Fibroblast of villous mesenchyme (primary cell): ENCODE results near the gene MRPL41. TPM values are rescaled to one million over a fixed set of nuclear protein-coding genes. Genes with fewer than 3 reads are reported as not detected.

ENCODE experiments used
- DNase-seq: peaks from one replicate; pipeline ENCODE4 v3.0.0-alpha.2; 2010; ENCODE audit warnings: low read depth
- H3K4me3 ChIP-seq: 2 replicates; pipeline ENCODE4 v1.5.1; 2011; ENCODE audit warnings: low read depth, mild to moderate bottlenecking, low read length
- total RNA-seq: library from RNA; depleted of rRNA; stranded (reverse); fragments of >200 nt; gene quantifications from 2 replicates; pipeline ENCODE4 v1.2.3, GENCODE V29; 2012
- TF ChIP-seq, protein P1 (sequence below): IDR thresholded peaks from 2 replicates; pipeline ENCODE4 v1.5.1; 2012; ENCODE audit warnings: low read depth, mild to moderate bottlenecking, low read length; ENCODE audit not compliant: insufficient read depth

The MRPL41 gene
- total RNA-seq, 1 donor: 41.5 TPM

DNA sequence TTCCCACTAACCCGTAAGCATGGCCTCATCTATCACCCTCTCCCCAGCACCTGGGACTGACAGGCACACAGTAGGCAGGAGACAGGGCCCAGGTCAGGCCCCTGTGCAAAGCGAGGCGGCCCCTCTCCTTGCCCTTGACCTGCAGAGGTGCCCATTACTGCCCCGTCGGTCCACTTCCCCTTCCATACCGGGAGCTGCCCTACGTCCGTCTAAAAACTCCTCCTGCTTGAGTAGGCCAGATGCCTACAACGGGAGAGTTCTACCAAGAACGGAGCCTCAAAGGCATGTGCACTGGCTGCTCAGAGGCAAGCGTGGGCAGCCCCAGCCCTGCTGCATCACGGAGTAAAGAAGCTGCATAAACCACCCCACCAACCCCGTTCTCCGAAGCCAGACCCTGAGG is 31.7 kb downstream of the MRPL41 start:
- TF ChIP-seq, protein P1, sequence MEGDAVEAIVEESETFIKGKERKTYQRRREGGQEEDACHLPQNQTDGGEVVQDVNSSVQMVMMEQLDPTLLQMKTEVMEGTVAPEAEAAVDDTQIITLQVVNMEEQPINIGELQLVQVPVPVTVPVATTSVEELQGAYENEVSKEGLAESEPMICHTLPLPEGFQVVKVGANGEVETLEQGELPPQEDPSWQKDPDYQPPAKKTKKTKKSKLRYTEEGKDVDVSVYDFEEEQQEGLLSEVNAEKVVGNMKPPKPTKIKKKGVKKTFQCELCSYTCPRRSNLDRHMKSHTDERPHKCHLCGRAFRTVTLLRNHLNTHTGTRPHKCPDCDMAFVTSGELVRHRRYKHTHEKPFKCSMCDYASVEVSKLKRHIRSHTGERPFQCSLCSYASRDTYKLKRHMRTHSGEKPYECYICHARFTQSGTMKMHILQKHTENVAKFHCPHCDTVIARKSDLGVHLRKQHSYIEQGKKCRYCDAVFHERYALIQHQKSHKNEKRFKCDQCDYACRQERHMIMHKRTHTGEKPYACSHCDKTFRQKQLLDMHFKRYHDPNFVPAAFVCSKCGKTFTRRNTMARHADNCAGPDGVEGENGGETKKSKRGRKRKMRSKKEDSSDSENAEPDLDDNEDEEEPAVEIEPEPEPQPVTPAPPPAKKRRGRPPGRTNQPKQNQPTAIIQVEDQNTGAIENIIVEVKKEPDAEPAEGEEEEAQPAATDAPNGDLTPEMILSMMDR: no peak
- no peak overlapping the region for H3K4me3 ChIP-seq
- no peak for DNase-seq

DNA sequence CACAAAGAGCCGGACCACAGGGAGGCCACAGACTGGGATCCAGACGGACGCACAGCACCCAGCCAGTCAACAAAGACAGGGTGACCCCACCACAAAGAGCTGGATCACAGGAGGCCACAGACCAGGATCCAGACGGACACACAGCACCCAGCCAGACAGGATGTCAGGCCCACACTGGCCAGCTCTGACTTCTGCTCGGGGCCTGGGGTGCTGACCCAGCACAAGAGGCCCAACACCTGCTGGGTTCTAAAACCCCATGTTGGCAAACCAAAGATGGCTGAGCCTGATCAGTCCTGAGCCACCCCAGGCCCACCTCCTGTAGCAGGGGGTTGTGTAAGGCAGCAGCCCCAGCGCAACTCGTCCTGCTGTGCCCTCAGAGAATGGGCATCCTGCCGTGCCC is 32.3 kb downstream of the MRPL41 start:
- H3K4me3 ChIP-seq: no peak overlapping the region
- DNase-seq: no peak
- TF ChIP-seq, protein P1: no peak

DNA sequence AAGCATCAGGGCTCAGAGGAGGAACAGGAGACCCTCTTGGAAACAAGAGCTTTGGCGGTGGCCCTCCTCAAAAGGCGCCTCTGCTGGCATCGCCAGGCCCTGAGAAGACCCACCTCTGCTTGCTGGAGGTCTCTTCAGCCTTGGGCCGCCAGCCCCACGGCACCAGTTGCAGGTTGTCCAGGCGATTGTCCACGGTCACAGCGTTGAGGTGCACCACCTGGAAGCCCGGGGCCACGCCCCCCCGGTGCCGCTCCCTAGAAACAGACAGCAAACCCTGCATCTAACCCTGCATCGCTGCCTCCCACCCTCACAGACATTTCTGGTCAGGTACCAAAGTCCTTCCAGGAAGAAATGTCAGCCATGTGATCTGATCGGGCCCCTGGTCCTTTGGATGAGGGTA is 35.2 kb downstream of the MRPL41 start:
- DNase-seq: no peak
- TF ChIP-seq, protein P1: no peak
- H3K4me3 ChIP-seq: no peak overlapping the region

DNA sequence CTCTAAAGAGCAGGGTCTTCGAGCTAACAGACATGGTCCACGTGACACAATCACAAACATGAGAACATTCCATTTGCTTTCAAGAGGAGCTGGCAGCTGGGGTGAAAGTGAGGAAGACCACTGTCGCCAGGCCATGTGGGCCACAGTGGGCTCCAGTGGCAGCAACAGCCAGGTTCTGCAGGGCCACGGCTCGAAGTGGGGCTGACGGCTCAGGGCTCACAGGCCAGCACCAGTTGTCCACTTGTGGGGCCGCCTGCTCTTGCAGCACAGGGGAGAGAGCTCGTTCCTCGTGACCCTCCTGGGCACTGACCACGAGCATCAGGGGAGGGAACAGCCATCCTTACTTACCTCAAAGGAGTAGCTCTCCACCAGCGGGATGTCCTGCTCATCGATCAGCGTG is 36.6 kb downstream of the MRPL41 start:
- no peak overlapping the region for H3K4me3 ChIP-seq
- DNase-seq: no peak
- TF ChIP-seq, protein P1: no peak

DNA sequence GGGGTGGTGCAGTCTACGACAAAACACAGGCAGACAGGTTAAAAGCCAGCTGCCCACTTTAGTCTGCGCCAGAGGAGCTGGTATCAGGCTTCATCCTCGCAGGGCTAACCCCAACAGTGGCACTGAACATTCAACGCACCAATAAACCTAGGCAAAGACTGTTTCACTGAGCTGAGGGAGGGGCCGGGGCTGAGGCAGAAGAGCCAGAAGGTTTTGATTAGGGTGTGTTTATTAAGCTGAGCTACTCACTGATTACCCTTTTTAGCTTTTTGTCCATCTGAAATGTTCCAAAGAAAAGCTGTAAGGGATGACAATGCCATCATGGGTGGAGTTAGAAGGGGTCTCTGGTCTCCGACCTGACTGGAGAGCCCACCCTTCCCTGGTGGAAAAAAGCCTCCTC is 37.2 kb downstream of the MRPL41 start:
- DNase-seq: no peak
- H3K4me3 ChIP-seq: peak overlapping the region; percentile 70
- TF ChIP-seq, protein P1: no peak

DNA sequence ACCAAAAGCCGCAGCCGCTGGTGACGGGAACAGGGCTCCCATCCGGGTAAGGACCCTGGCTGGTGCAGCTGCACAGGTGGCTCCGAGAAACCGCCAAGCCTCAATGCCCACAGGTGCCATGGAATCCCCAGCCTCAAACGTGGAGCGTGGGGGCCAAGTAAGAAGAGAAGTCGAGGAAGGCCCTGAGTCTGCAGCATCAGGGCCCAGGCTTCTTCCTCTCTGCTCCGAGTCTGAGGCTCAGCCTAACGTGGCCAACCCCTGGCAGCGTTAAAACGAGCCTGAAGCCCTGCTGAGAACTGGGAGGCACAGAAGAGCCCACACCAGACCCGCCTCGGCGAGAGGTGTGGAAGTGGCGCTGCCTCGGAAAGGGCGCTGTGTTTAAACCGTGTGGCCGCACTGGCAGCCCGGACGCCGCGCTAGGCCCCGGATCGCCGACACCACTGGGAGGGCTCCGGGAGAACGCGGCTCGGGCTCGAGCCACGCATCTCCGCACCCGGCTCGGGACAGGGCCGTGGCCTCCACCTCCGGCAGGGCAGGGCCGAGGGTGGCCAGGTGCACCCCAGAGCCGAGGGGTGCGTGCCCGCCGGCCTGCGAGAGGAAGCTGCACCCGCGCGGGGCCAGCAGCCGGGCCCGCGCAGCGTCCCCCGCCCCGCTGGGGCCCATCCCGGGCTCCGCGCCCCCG is 37.9 kb downstream of the MRPL41 start:
- TF ChIP-seq, protein P1: no peak
- H3K4me3 ChIP-seq: peak overlapping the region; percentile 70
- peak; percentile 22 for DNase-seq

DNA sequence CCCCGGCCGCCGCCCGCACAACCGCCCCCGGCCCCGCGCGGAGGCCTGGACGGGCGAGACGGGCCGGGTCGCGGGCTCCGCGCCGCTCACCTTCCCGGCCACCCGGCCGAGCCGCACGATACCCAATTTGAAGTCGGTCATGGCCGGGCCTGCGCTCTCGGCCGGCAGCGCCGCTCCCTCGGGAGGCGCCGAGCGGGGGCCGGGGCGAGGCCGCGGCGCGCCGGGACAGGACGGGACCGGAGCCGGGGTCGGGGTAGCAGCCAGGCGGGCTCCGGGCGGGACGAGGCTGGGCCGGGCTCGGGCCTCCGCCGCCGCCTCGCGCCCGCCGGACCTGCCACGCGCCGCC is 38.4 kb downstream of the MRPL41 start:
- TF ChIP-seq, protein P1: no peak
- no peak for DNase-seq
- H3K4me3 ChIP-seq: peak overlapping the region; percentile 70
